Eye (tissue), 1 donor: Measurements from ENCODE around the gene GSTO1.
A peak's percentile ranks its signal among the peaks of the same experiment; 100 is the strongest.

ENCODE experiments used
- DNase-seq: peaks from one replicate; pipeline ENCODE4 v3.0.0-alpha.2; 2015

GSTO1 gene

DNA sequence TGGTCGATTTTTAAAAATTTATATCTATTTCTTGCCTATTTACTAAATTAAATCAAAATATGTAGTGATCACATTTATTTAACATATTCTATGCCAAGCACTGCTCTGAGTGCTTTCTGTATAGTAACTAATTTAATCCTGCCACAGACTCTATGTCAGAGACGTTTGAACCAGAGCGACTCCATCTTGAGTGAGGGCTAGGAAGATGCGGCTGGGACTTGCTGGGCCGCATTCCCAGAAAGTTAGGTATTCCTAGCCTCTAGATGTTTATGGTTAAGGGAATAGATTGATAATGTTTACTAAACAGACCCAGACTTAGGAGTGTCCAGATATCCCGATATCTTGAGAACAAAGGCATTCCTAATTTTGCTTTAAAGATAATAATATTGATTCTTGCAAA, 3.2 kb upstream of the GSTO1 start:
- DNase-seq, result no peak

DNA sequence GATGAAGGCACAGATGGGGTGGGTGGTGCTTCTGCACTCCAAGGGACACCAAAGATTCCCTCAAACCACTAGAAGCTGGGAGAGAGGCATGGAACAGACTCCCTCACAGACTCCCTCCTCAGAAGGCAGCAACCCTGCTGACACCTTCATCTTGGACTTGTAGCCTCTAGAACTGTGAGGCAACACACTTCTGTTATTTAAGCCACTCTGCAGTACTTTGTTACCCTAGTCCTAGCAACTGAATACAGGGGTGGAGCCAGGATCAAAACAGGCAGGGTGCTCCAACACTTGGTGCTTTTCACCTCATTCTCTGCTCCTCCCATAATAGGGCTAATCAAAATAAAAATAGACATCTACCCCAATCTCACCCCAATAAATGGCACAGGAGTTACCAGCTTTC, 2.3 kb upstream of the GSTO1 start:
- no peak for DNase-seq

DNA sequence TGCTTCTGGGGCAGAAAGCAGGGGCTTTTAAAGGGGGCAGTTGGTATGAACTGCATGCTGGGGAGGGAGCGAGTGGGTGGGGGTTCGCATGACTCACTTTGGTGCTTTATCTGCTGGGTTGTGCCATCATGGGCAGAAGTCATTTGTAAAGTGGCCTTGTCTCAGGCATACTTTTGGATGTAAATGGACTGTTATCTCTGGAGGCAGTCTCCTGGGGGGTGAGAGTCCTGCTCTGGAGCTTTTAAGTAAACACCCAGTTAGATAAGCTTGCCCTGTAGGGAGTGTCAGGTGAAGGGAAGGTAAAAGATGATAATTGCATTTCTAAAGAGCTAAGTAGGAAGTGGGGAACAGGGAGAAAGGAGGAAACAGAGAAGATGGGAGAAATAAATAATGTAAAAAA, 1.6 kb upstream of the GSTO1 start:
- DNase-seq, result no peak

DNA sequence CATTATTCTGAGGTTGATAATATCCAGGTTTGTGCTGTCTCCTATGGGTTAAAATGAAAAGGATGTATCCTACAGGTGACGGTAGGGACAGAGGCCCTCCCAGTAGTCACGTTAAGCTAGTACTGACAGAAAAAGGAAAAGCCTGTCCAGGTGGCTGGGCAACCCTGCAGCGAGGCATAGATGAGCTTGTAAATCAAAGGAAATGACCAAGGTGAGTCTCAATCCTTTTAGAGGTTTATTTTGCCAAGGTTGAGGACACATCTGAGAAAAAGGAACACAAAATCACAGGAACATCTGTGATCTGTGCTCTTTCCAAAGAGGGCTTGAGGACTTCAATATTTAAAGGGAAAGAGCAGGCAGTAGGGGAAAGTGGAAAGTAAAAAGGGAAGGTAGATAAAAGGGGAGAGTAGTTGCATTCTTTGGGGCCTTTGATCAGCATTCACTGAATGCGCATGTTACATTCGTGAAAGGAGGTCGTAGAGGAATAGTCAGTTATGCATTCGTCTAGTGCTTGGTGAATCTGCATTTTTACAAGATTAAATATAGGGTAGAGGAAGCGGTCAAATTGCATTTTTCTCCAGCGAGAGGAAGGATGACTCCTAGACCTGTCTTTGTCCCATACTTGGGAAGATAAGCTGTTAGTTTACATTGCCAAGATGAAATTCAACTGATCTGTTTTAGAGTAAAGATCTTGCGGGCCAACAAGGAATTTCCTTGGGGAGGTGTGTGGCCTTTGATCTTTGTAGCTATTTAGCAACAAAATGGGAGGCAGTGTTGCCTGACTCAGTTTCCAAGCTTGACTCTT, 884 bp upstream of the GSTO1 start:
- DNase-seq, result peak; percentile 28

DNA sequence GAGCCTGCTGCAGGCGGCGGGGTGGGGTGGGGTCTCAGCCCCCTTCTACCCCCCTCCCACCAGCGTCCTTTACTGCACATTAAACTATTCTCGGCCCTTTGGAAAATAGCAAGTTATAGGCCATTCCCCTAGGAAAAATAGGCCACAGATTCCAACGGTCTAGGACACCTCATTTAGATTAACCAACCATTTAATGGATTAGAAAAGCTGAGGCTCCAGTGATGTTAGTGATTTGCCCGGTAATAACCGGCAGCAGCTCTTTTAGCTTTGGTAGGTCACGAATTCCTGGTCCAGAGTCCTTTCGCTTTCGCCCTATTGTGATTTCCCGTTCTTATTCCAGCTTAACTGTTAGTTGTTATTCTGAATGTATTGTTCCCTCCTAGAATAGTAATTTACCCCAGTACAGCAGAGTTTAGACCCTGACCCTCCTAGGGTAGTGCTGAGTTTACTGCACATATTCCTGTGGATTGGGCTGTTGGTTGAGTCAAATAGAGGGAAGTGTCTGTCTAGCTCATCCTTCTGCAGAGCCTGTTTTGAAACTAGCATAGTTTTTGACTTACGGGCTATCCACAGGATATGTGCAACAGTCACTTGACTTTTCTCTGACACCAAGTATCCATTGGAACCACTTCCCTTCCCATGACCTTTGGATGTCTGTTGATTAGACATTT, 754 bp downstream of the GSTO1 start:
- peak; percentile 61 for DNase-seq

DNA sequence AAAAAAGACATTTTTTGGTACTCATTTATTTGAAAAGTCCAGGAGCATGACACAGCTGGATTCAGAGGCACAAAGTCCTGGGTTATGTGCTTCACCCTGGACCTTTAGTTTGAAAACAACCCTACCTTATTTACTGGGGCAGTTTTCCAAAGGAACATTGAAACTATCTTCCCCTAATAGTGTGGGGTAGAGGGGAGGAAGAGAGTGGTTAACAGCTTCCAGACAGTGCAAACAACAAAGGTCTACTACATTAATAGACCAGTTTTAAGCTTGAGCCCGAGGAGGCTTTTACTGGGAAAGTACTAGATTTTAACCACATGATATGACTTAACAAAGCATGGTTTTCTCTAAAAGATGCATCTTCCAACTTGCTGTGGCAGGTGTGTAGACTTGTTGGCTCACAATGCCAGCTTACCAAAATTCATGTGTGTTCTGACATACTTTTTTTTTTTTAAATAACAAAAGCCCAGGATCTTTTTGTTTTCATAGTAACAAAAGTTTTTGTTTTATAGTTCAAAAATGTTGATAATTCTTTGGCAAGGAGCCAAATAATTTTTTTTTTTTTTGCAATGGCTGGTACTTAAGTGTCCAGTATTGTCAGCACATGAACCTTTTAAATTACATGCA, 1.8 kb downstream of the GSTO1 start:
- DNase-seq, result peak; percentile 24

DNA sequence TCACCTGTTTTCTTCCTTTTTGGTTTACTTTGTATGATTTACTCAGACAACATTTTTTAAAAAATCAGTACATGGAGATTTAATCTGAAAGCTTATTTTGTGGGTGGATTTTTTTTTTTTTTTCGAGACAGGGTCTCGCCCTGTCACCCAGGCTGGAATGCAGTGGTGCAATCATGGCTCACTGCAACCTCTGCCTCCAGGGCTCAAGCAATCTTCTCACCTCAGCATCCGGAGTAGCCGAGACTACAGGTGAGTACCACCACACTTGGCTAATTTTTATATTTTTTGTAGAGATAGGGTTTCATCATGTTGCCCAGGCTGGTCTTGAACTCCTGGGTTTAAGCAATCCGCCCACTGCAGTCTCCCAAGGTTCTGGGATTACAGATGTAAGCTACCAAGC, 2.5 kb downstream of the GSTO1 start:
- DNase-seq, result no peak

DNA sequence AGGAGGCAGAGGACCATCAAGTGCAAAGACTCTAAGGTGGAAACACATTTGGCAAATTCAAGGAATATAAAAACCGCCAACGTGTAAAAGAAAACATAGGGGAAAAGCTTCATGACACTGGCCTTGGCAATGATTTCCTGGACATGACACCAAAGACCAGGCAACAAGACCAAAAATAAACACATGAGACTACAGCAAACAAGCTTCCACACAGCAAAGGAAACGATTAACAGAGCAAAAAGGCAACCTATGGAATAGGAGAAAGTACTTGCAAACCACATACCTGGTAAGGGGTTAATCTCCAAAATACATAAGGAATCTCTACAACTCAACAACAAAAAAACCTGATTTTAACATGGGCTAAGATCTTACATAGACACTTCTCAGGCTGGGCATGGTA, 3.5 kb downstream of the GSTO1 start:
- DNase-seq, result no peak

DNA sequence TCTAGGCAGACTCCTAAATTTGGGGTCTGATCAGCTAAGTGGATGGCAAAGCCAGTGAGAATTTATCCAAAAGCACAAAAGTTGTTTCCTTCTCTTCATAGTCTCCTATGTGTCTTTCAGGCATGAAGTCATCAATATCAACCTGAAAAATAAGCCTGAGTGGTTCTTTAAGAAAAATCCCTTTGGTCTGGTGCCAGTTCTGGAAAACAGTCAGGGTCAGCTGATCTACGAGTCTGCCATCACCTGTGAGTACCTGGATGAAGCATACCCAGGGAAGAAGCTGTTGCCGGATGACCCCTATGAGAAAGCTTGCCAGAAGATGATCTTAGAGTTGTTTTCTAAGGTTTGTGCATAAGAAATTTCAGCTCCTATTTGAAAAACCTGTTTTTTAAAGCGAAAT, 4.8 kb downstream of the GSTO1 start:
- DNase-seq, result no peak

DNA sequence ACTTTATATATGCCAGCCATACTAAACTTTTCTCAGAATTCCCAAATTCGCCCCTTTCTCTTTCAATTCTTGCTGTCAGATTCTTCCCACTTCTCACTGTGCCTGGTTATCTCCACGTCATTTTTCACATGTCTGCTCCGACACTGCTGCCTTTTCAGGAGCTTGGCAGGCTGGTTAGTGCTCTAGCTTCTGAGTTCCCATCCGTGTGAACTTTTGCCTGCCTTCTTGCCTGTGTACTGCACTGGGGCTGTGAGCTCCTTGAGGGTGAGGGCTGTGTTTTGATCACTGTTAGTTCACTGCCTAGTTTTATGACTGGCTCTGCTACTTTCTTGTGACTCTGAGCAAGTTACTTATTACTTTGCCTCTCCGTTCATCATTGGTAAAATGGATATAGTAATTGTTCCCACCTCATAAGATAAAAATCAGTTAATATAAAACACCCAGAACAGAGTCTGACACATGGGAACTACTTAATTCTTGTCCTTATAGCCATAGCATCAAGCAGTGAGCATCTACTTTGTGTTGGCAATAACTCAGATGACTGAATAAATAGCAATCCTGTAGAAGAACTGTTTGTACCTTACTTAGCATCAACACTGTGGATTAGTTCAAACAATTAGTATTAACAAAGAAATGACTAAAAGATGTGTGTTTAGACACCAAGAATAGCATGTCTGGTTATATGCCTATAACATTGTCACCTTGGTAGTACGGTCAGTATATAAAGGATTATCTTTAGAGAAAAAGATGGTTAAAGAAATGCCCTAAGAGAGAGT, 5.5 kb downstream of the GSTO1 start:
- DNase-seq, result no peak

DNA sequence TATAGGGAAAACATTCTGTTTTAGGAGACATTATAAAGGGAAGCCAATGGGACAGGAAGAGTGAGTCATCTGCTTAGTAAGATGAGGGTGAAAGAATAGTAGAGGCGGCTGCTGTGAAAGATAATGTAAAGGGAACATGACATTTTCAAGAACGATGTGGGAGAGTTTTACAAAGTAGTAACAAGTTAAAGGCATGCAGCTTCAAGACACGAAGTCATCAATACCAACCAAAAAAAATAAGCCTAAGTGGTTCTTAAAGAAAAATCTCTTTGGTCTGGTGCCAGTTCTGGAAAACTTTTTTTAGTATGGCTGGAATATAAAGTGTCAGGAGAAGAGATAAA, 6.1 kb downstream of the GSTO1 start:
- DNase-seq, result peak; percentile 25

DNA sequence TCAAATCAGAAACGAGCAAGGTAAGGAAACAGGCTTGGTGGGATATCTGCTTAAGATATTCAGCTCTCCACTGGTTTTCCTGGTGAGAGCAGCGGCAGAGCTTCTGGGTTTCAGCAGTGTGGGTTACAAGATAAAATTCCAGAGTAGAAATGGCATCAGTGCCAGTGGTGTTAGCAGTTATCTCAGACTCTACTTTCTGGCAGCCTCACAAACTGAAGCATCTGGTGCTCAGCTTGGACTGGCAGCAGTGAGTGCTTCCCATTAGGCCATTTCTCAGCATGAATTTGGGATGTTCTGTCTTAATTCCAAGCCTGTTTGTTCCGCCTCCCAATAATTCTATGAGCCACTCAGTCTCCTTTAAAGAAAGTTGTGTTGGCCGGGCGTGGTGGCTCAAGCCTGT, 7.4 kb downstream of the GSTO1 start:
- DNase-seq, result no peak

DNA sequence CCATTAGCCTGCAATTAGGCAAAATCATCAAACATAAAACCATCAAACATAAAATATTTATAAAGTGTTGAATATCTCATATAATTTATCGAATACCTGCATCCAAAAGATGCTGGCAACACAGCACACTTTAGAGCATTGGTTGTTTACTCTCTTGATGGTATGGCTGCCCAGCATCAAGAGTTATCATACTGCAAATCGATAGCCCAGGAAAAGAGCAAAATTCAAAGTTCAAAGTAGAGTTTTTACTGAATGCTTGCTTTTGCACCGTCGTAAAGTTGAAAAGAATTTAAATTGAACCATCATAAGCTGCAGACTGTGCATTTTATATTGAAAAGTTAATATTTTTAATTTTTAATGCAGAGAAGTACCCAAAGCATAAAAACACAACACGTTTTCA, 10.1 kb downstream of the GSTO1 start:
- no peak for DNase-seq

DNA sequence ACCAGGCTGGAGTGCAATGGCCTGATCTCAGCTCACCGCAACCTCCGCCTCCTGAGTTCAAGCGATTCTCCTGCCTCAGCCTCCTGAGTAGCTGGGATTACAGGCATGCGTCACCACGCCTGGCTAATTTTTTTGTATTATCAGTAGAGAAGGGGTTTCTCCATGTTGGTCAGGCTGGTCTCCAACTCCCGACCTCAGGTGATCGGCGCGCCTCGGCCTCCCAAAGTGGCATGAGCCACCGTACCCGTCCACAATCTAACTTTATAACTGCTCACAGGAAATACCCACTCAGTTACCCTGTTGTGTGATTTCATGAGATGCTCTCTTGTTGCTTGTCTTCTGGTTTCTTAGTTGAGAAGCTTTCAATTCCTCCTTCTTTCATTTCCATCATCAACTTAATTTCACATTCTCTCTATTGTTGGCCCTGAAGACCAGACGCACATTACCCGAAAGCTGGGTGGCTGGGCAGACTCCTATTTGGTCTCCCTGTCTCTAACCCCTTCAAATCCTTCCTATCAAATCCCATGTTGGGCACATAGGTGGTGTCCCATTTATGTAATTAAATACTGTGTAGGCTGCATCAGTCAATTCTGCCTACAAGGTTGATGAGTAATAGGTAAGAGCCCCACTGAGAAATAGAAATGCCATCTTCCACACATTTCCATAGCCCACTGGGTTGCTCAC, 13.2 kb downstream of the GSTO1 start:
- no peak for DNase-seq

DNA sequence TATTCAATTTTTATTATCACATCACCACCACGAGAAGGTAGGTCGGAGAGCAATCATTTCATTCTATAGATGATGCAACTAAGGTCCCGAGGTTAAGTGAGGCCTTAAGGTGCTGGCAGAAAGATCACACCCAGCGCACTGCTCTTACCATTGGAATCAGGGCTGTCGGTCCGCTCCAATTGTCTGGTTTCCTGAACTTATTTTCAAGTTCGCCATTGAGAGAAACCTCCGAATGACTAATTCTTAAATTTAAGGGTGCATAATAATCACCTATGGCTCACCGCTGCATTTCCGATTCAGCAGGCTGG, 13.7 kb downstream of the GSTO1 start:
- no peak for DNase-seq

DNA sequence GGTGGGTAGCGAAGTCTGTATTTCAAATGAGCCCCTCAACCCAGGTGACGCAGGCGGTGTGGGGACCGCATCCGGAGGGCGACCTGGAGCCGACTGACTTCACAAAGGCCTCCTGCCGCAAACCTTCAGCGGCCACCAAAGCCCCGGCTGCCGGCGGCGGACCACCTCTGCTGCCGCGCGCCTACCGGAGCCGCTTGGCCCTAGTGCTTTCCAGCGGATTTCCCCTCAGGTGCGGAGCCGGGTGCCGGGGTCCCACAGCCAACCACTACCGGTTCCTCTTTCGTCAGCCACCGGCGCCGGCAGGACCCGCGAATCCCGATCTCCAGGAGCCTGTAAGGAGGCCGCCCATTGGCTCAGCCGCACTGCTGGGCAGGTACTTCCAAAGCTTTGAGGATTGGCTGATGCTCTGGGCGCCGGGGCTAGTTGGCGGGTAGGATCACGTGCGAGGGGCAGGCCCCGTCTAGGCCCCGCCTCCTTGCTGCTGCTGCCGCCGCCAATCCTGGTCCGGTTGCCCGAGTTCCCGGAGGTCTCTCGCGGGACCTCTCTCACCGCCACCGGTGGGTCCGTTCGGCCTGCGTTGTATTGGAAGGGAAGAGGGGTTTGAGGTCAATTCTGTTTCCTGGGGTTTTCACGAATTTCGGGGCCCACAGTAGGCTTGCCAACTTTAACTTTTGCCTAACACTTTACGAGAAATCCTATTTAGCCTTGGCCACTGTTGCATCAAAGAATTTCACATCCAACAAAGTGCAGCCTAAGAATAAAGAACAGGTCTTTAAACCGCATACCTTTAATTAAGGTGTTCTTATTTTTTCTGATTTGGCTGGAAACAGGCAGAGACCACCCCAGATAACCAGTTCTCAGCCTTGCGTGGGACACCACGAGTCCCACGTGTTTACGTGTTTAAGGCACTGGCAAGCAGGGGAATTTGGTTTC, 14.3 kb downstream of the GSTO1 start, which contains the start of gene GSTO2:
Gene GSTO2 (plus strand): TSS at position 472 of the 933 bp plus-strand sequence. CDS start 5,732 bp downstream, outside the sequence.
- peak; percentile 99 for DNase-seq

DNA sequence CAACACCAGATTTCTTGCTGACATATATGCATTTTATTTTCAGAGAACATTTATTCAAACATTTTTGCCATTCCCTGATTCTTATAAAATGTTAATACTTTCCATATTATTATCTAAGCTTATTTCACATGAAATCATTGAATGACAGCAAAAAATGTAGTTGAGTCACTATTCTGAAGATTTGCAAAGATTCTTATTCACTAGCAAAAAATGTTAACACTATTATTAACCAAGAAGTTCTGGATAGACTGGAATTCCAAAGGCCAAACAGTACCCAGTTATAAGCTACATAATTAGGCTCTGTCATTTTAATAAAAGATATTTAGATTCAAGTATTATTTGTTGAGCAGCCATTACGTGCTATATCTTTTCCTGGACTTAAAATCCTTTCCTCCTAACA, 18.6 kb downstream of the GSTO1 start:
- DNase-seq, result no peak

DNA sequence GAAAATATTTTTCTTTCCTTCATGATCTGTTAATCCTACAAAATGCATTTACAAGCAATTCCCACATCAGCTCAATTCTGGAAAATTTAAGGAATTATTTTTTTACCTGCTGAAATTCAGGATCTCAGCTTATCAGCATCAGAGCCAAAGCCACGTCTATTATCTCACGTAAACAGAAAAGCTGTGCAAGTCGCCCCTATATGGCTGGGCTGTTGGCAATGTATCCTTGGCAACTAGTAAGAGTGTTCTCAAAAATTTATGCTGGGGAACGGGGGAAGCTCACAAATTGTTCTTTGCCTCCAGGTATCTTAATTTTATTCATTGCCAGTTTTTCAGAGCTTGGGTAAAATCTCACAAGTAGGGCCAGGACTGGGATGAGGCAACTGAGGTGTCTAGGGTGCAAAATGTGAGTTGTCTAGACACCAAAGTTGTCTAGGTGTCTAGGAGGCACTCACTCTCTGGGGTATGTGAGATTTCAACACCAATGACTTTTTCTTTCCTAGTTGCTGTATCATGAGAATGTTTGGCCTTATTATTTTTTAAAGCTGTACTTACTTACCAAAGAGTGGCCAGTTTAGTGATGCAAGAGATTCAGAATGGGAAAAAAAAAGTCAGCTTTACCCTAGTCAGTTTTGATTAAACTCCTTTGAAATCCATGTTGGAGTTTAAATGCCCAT, 19.3 kb downstream of the GSTO1 start:
- no peak for DNase-seq

DNA sequence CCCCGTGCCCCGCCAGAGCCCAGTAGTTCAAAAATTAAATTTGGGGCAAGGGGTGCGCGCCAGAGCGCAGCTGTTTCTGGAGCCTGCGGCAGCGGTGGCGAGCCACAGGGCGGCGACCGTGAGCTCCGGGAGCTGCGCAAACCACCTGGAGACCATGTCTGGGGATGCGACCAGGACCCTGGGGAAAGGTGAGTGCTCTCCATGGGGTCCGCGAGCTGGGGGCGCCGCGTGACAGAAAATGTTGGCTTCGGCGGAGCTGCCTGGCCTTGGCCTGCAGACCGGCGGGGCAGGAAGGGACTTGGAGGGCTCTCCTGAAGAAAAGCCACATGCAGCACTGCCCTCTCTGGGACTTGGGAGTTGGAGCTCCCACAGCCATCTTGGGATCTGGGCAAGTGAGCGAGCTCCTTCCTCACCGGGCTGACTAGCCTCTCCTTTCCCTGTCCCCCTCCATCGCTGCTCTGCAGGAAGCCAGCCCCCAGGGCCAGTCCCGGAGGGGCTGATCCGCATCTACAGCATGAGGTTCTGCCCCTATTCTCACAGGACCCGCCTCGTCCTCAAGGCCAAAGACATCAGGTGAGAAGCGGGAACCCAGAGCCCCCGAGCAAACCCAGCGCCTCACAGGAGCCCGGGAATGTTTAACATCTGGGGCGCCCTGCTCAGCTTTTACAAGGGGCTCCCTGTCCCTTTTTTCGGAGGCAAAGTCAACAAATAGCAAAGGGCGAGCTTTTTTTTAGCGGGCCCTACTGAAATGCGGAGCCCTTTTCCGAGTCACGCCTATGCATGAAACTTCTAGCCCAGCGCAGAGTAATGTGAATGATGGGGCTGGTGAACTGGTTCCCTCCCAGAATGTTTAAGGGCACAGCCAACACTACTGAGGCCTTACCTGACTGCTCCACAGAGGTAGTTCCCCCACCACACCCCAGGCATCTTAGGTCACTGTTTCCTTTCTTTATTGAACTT, 20.4 kb downstream of the GSTO1 start:
- peak; percentile 78 for DNase-seq

DNA sequence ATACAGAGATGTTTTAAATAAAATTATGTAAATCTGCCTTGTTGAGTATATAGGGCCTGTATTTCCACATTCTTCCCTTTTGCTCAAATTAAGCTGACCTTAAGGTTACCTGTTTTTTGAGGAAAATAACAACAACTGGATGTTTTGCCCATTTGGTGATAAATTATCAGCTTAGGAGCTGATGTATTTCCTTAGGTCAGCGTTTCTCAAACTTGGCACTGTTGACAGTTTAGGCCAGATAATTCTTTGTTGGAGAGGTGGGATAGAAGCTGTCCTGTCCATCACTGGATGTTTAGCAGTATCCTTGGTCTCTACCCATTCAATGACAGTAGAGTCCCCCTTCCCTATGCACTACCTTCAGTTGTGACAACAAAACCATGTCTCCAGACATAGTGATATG, 21.5 kb downstream of the GSTO1 start:
- DNase-seq, result no peak
